G401 (cell line): Measurements from ENCODE around the gene TMEM63A. TPM values are rescaled to one million over a fixed set of nuclear protein-coding genes. Genes with fewer than 3 reads are reported as not detected.
A peak's percentile ranks its signal among the peaks of the same experiment; 100 is the strongest.
"Not testable (repeated sequence)": the region's sequence is repeated elsewhere in the genome, so short reads cannot be mapped to it uniquely, and the experiment has no call there.

Experiments
- DNase-seq: peaks from one replicate; pipeline ENCODE4 v3.0.0-alpha.2; 2015; ENCODE audit warnings: low spot score
- in situ Hi-C: cut with HindIII; loops from 2 replicates; pipeline ENCODE4 v1.10.0; 2016; ENCODE audit warnings: low sequenced_read_pairs, mixed read lengths
- total RNA-seq: library from RNA; depleted of rRNA; stranded (reverse); fragments of >200 nt; shearing (Covaris generic); gene quantifications from 2 replicates; pipeline ENCODE4 v1.2.3, GENCODE V29; 2014

Gene TMEM63A
- total RNA-seq, 1 experiment from 2014 or later: 2.2 TPM

GRCh38 chr1:225852413-225853124 is 29.6 kb downstream of the TMEM63A start:
- no peak for DNase-seq
- in situ Hi-C loops: no loop called here

DNA sequence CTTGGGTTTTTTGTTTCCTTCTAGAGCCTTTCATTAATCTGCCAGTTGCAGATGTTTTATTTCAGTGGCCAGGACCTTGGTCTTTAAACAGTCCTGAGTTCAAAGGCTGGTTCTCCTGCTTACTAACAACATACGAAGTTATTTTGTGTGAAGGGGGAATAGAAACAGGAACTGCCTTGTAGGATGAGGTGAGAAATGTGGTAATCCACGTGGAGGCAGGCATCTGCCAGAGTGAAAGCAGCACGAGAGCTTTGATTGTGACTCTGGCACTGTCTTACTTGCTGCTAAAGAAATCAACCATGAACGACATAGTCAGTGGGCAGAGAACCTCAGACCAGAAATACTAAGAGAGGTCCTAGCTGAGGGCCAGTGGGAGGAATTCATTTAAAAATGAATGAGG is 30.4 kb downstream of the TMEM63A start:
- no peak for DNase-seq
- in situ Hi-C loops: no loop called here

GRCh38 chr1:225850370-225850769 is 31.8 kb downstream of the TMEM63A start:
- in situ Hi-C loops: no loop called here

GRCh38 chr1:225849925-225850324 is 32.3 kb downstream of the TMEM63A start:
- in situ Hi-C loops: no loop called here
- DNase-seq: peak; percentile 11

More at GRCh38 chr1:225850370-225850769, 31.8 kb downstream of the TMEM63A start:
- no peak for DNase-seq

DNA sequence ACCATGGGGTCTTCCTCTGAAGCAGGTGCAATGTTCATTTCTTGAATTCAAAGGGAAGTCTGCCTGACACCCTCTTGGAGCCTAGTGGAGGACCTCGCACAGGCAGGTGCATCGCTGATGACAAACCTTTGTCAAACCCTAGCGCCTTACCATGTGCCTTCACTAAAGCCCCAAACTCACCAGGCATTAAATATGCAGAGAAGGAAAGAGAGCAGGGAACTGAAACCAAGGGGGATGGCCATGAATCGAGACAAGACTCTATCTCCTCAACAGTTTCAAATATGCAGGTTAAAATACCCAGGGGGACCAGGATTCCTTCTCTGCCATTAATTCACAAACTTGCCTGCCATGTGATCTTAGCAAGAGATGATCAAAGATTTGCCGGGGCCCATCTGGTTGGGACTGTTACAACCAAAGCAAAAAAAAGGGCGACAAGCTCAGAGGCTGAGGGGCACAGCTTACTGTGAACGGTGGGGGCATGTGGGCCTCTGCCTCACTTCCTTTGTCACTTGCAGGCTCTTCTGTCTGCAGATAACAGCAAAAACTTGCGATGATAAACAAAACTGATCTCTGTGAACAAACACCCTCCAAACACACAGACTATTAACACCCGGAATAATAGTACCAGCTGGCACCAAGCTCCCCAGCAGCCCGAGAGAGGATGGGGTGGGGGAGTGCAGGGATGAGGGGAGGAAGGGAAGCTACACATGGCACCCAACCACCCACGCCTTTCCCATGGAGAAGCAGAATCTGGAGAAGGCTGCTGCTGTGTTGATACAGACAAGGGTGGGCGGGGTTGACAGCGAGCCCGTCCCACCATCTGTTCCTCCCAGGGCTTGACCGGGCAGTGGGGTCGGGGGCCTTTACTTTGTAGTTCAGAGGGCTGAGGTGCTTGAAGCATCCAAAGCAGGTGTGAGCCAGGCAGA is 33.9 kb downstream of the TMEM63A start:
- in situ Hi-C loops: no loop called here

DNA sequence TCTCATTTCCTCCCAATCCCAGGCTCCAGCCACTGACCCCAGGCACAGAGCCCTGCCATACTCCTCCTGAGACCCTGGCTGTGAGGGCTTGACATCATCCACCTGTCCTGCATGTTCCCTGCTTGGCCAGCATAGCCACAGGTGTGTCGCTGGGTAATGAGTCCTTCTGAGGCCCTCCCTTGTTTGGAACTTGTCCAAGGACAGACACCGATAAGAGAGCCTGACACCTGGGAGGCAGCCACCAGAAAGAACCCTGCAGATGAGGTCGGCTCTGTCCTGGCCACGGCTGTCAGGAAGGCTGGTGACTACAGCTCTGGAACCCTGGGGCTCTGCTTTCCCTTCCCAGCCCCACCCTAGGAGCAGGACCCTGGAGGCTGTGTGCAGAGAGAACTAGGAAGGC is 34.6 kb downstream of the TMEM63A start:
- DNase-seq: no peak
- in situ Hi-C loops: no loop called here

More for the DNA sequence above, 33.9 kb downstream of the TMEM63A start:
- no peak for DNase-seq

- no peak for DNase-seq
- in situ Hi-C loops: no loop called here
Observed at GRCh38 chr1:225846331-225847310, 35.6 kb downstream of the TMEM63A start.

DNA sequence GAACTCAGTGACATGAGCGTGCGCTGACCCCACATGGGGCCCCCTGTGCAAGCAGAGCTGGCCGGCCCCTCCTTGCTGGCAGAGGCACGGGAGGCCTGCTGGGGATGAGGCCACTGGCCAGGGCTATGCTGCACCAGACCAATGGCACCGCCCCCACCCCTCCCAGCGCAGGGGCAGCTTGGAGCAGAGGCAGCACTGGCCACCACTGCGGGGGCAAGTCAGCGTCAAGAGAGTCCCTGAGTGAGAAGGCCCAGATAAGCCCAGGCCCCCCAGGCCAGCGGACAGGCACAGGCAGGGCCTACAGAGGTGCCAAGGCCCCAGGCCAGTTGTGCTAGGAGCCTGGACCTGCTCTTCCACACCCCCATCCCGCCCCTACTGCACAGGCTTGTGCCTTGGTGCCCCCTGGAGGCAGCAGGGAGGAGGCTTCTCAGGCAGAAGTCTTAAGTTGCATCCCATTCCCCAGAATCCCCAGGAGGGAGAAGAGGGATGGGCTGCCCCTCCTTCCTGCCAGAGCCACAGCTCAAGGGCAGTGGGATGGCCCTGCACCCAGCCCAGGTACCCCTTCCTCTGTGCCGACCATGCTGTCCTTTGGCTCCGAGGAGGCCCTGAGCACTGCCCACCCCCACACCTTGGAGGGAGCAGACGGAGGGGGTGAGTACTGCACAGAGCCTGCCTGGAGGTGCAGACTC is 36.5 kb downstream of the TMEM63A start:
- in situ Hi-C loops: no loop called here
- DNase-seq: peak; percentile 56

GRCh38 chr1:225845097-225845496 is 37.1 kb downstream of the TMEM63A start:
- DNase-seq: no peak
- in situ Hi-C loops: no loop called here

- DNase-seq: no peak
- in situ Hi-C loops: no loop called here
Observed at GRCh38 chr1:225844236-225845061, 37.7 kb downstream of the TMEM63A start.

DNA sequence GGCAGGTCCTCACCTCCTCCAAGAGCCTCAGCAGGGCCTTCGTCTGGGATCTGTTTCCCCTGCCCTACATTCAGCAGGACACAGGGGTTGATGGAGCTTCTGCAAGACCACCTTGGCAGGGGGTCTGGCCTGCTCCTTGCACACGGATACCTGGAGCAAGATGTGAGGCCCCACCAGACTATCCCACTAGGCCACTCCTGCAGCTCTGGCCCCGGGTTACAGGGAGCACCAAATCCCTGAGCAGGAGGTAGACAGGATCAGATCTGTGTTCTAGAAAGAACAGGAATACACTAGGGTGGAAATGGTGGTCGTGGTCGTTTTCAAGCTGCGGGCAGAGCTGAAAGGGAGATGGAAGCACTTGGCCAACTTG is 38.8 kb downstream of the TMEM63A start:
- in situ Hi-C loops: no loop called here
- DNase-seq: no peak

DNA sequence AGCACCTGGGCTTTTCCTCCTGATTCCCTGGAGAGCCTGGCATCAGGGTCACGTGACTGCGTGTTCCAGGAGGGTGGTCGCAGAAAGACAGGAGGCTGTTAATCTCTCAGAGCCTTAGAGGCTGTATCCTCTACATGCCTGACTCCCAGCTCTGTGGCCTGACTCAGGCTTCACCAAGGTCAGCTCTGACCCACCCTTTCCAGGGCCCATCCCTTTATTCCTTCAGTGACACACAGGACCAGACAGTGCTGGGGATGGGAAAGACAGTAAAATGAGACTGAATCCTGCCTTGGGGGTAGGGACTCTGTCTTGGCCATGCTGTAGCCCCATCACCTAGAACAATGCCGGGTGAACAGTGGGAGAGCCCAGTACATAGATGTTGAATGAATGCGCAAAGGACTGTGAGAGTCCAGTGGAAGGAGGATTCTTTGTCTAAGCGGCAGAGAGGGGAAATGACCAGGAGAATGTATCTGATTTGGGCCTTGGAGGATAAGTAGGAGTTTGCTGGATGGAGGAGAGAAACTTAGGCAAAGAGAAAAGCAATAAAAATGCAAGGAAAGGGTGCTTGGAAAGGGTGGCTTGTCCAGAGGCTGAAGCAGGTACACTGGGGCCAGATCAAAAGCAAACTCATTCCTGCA is 39.3 kb downstream of the TMEM63A start:
- DNase-seq: no peak
- in situ Hi-C loops: no loop called here

DNA sequence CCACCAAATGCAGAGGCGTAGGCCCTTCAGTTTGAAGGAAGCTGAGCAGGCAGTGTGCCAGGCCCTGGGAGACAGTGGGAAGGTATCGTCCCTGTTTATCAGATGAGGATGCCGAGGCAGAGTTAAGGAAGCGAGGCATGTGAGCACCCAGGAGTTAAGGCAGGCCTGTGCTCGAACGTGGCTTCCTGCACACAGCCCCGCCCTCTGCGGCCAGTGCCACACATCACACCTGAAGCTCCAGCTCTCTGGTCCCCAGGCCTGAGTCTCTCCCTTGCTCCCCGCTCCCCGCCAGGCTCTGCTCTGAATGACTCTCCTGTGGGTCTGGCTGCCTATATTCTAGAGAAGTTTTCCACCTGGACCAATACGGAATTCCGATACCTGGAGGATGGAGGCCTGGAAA is 40.1 kb downstream of the TMEM63A start:
- in situ Hi-C loops: no loop called here
- DNase-seq: no peak

DNA sequence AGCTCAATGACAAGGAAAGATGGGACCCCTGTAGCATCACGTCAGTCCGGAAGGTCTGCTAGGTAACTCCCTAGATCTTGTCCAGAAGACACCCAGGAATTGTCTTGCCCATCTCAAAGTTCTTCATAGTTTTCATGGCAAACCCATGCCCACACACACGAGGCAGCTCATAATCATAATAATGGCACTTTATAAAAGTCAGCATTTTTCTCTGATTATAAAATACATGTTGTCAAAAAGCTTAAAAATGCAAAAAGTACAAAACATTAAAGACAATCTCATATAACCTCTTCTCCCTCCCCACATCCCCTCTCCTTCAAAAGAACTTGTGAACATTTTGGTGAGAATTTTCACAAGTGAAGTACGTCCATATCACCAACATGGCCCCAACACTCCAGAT is 41.5 kb downstream of the TMEM63A start:
- in situ Hi-C loops: no loop called here
- DNase-seq: no peak

DNA sequence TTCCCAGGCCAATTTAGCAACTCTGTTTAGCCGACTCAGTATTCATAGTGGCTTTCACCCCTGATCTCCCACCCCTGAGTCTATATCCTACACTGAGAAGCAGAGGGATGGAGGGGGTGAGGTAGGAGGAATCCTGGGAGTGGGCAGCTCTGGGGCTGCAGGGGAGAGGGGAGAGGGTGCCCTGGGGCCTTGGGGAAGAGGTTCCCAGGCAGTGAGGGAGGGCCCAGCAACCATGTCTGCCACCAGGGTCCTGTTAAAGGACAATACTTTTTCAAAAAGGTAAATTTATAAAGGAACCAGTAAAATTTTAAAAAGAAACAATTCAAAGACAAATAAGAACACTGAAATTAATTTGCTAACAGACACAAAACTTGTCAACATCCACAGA is 42.0 kb downstream of the TMEM63A start:
- DNase-seq: no peak
- in situ Hi-C loops: no loop called here

GRCh38 chr1:225838793-225839192 is 43.4 kb downstream of the TMEM63A start:
- in situ Hi-C loops: no loop called here
- DNase-seq: no peak

- DNase-seq, in situ Hi-C loops: not testable (repeated sequence)
Observed at GRCh38 chr1:225836296-225836695, 45.9 kb downstream of the TMEM63A start.
